Superior temporal gyrus (tissue), 1 donor: ENCODE measurements around the gene RSPH3.
"Not testable (repeated sequence)": the region's sequence is repeated elsewhere in the genome, so short reads cannot be mapped to it uniquely, and the experiment has no call there.

ENCODE experiments used
- DNase-seq: peaks from one replicate; pipeline ENCODE4 v3.0.0-alpha.2; 2016; ENCODE audit errors: extremely low spot score

The RSPH3 gene

DNA sequence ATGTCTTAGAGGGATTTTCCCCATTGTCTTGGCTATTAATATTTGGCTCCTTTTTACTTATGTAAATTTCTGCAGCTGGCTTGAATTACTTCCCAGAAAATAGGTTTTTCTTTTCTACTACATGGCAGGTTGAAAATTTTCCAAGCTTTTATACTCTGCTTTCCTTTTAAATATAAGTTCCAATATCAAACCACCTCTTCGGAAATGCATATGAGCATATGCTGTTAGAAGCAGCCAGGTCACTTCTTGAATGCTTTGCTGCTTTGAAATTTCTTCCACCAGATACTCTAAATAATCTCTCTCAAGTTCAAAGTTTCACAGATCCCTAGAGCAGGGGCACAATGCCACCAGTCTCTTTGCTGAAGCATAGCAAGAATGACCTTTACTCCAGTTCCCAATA is 25.2 kb upstream of the RSPH3 start:
- not testable (repeated sequence) for DNase-seq

DNA sequence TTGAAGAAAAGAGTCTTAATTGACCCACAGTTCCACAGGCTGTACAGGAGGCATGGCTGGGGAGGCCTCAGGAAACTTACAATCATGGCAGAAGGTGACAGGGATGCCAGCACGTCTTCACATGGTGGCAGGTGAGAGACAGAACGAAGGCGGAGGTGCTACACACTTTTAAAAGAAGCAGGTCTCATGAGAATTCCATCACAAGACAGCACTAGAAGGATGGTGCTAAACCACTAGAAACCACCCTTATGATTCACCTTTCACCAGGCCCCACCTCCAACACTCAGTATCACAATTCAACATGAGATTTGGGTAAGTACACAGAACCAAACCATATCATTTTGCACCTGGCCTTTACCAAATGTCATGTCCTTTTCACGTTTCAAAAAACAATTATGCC is 23.9 kb upstream of the RSPH3 start:
- DNase-seq: no peak

GRCh38 chr6:159020011-159020410 is 20.0 kb upstream of the RSPH3 start:
- no peak for DNase-seq

DNA sequence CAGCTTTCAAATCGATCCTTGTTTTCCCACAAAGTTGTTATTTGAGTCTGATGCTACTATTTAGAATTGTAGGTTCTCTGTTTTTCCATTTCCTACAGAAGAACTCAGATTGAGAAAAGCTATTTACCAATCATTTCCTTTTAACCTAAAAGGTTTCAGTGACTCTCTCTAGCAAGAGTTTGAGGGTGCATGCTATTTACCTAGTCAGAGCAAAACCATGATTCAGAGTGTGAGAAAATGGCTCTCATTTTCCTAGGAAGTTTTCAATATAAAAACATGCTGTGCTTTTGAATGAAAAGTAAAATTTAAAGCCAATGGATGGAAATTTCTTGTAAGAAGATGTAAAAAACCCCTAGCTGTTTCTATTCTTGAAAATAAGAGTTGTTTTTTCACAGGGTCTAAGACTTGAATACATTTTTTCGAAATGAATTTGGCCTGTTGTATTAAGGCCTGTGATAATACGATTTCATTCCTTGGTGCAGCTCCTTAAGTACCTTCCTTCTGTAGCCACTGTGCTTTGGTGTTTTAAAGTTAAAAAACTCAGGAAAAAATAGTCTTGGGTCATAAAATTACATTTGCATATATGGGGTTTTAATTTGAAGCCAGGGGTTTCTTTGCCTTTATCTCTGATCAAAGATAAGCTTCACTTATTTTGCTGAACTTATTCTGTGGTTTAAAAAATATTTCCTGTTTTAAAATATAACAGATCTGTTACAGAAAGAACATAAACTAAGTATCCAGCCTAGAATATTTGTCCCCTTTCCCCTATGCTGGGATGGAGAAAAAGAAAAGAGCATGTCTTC is 18.0 kb upstream of the RSPH3 start:
- no peak for DNase-seq

- no peak for DNase-seq
Measured at GRCh38 chr6:159014406-159014805, 14.4 kb upstream of the RSPH3 start.

GRCh38 chr6:159013229-159013628 is 13.2 kb upstream of the RSPH3 start:
- DNase-seq: no peak

DNA sequence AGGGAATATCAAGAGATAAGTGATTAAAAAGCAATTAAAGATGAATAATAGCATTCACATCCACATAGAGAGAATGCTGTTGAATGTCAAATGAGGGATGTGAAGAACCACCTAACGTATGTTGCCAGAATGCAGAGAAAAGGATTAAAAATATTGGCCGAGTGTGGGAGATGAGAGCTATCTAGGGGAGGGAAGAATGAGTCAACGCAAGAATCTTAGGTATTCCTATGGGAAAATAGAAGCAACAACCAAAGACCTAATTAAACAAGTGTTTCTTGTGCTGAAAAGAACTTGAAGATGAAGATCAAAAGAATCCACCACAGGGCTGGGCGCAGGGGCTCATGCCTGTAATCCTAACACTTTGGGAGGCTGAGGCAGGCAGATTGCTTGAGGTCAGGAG is 12.2 kb upstream of the RSPH3 start:
- DNase-seq: no peak

- DNase-seq: not testable (repeated sequence)
Measured at GRCh38 chr6:159010037-159010612, 10.1 kb upstream of the RSPH3 start.

DNA sequence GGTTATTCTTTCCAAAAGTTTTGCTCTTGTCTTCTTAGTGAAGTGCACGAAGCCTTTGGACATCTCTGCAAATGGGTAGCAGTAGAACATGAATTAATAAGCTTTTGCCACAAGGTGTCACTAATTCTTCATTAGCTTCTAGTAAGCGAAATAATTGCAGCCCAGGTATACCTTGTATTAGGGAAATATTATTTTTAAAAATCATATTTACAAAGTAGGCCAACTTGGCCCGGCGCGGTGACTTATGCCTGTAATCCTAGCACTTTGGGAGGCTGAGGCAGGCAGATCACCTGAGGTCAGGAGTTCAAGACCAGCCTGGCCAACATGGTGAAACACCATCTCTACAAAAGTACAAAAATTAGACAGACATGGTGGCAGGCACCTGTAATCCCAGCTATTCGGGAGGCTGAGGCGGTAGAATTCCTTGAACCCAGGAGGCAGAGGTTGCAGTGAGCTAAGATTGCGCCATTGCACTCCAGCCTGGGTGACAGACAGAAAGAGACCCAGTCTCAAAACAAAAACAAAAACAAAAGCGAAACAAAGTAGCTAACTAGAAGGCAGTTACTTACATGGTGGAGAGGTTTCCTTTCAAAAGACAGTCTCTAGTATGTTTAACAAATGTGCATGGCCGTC is 8.8 kb upstream of the RSPH3 start:
- DNase-seq: peak; percentile 41

- DNase-seq: no peak
Measured at GRCh38 chr6:159007510-159007909, 7.5 kb upstream of the RSPH3 start.

GRCh38 chr6:159005436-159005835 is 5.4 kb upstream of the RSPH3 start:
- DNase-seq: no peak

- no peak for DNase-seq
Measured at GRCh38 chr6:159004592-159004991, 4.6 kb upstream of the RSPH3 start.

DNA sequence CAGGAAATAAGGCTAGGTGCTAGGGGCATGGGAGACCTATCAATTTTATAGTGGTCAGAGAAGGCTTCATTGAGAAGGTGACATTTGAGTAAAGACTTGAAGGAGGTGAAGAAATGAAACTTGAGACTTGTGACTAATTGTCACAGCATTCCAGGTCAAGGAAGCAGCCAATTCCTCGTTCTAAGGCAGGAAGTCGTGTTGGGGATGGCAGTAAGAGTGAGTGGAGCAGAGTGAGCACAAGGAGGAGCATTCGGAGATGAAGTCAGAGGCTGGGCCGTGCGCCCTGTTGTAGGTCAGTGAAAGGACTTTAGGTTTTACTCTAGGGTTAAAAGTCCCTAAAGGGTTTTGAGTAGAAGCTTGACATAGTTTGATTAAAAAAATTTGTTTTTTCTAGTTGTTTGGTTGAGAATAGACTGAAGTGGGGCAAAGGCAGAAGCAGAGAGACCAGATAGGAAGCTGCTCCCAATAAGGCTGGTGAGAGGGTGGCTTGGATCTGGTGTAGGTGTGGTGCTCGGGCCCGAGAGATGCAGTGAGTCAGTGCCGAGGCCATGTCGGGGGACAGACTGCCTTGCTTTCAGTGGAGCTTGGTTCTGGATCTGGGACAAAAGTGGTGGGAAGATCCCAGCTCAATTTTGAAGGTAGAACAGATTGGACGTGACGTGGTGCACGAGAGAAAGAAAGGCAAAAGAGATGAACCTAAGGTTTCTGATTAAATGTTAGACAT is 2.6 kb upstream of the RSPH3 start:
- no peak for DNase-seq

- DNase-seq: no peak
Measured at GRCh38 chr6:158999154-158999665, 792 bp downstream of the RSPH3 start.

- no peak for DNase-seq
Measured at GRCh38 chr6:158996856-158997255, 3.1 kb downstream of the RSPH3 start.

DNA sequence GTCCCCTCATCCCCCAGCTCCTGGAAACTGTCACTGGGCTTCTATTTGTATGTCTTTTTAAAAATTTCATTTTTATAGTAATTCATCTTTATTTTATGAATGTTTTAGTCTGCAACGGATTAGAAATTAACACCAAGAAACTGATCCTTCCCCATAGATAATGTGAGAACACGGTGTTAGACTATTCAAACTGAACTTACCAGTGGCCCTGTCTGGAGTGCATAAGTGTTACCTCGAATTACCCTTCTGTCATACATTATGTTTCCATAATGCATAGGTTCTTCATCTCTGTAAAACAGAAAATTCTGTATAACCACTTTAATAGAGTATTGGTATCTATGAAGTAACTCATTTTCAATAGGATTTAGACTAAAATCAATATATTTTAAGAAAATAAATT is 6.4 kb downstream of the RSPH3 start:
- DNase-seq: no peak

GRCh38 chr6:158991017-158991723 is 8.8 kb downstream of the RSPH3 start:
- DNase-seq: no peak

DNA sequence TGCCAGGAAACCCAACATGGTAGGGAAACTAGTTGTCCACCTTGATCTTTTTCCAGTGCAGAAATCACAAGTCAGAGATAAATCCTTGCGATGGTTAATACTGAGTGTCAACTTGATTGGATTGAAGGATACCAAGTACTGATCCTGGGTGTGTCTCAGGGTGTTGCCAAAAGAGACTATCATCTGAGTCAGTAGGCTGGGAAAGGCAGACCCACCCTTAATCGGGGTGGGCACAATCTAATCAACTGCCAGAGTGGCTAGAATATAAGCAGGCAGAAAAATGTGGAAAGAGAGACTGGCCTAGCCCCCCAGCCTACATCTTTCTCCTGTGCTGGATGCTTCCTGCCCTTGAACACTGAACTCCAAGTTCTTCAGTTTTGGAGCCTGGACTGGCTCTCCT is 10.3 kb downstream of the RSPH3 start:
- DNase-seq: not testable (repeated sequence)

DNA sequence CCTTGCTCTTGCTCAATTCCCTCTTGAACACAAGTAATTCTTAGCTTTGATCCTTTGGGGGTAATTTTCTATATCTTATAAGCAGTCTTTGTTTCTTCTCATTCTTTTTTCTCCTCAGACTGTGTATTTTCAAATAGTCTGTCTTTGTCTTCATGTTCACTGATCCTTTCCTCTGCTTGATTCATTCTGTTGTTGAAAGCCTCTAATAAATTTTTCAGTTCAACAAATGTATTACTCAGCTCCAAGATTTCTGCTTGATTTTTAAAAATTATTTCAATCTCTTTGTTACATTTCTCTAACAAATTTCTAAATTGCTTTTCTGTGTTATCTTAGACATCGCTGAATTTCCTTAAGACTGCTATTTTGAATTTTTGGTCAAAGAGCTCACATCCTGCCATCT is 11.5 kb downstream of the RSPH3 start:
- DNase-seq: no peak

DNA sequence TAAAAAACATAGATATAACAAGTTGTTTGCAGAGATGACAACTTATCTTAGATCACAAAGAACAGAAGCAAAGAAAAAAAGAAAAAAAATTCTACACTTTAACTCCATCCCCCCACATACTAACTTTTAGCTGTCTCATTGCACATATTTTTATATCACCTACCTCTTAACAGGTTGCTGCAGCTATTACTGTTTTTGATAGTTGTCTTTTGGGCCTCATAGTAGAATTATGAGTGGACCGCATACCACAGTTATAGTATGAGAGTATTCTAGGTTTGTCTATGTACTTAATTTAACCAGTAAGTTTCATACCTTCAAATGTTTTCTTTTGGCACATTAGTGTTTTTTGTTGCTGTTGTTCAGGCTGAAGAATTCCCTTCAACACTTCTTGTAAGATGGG is 12.3 kb downstream of the RSPH3 start:
- DNase-seq: no peak

GRCh38 chr6:158978757-158979156 is 21.2 kb downstream of the RSPH3 start:
- DNase-seq: no peak

- DNase-seq: no peak
Measured at GRCh38 chr6:158977382-158977781, 22.6 kb downstream of the RSPH3 start.
